HG03103 (cell line): Measurements from ENCODE around the gene XRCC5.

Experiments
- ATAC-seq: cut with Tn5 transposase; IDR thresholded peaks from one replicate; pipeline ENCODE4 v1.9.1; 2021; ENCODE audit warnings: low read depth; ENCODE audit not compliant: unreplicated experiment

The XRCC5 gene

DNA sequence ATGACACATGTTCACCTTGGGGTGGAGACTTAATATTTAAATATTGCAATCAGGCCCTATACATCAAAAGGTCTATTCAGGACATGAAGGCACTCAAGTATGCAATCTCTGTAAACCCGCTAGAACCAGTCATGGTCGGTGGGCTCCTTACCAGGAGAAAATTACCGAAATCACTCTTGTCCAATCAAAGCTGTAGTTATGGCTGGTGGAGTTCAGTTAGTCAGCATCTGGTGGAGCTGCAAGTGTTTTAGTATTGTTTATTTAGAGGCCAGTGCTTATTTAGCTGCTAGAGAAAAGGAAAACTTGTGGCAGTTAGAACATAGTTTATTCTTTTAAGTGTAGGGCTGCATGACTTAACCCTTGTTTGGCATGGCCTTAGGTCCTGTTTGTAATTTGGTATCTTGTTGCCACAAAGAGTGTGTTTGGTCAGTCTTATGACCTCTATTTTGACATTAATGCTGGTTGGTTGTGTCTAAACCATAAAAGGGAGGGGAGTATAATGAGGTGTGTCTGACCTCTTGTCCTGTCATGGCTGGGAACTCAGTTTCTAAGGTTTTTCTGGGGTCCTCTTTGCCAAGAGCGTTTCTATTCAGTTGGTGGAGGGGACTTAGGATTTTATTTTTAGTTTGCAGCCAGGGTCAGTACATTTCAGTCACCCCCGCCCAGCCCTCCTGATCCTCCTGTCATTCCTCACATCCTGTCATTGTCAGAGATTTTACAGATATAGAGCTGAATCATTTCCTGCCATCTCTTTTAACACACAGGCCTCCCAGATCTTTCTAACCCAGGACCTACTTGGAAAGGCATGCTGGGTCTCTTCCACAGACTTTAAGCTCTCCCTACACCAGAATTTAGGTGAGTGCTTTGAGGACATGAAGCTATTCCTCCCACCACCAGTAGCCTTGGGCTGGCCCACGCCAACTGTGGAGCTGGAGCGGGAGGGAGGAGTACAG is 108.1 kb downstream of the XRCC5 start:
- ATAC-seq = no peak

DNA sequence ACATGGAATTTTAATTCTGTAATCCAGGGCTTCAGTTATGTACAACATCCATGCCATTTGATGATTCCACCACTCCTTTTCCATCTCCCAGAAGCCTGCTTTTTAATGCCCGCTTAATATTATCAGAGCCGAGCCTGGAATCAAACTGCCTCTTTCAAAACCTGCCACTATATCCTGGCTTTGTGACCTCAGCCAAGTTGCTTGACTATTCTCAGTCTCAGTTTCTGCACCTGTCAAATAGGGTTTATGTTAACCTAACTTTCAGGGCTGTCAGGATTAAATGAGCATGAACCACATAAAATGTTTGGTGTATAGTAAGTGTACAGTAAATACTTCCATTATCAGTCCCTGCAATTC is 108.7 kb downstream of the XRCC5 start:
- no peak for ATAC-seq

DNA sequence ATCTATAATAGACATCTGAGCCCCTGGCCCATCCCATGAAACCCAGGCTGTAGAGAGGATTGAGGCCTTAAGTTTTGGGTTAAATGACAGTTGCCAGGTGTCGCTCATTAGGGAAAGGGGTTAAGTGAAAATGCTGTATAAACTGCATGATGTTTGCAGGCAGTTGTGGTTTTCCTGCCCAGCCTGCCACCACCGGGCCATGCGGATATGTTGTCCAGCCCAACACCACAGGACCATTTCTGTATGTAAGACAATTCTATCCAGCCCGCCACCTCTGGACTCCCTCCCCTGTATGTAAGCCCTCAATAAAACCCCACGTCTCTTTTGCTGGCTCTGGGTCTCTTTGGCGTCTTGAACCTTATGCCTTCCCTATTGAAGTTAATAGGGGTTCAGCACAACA is 110.7 kb downstream of the XRCC5 start:
- no peak for ATAC-seq

DNA sequence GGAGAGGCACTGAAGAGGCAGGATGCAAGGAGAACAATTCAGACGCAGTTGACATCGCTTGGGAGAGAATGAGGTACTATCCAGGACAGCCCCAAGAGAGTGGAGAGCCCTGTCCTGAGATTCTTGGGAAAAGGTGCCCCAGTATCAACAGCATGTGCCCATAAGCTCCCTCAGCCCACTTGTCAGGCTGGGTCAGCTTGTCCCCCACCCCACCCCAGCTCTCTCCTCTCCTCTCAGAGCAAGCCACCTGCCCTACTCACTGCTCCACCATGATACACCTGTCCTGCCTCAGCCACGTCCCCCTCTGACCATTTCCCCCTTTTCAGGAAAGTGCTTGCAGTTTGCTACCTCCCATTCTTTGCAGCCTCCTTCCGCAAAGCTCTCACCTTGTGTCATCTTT is 111.8 kb downstream of the XRCC5 start:
- no peak for ATAC-seq

DNA sequence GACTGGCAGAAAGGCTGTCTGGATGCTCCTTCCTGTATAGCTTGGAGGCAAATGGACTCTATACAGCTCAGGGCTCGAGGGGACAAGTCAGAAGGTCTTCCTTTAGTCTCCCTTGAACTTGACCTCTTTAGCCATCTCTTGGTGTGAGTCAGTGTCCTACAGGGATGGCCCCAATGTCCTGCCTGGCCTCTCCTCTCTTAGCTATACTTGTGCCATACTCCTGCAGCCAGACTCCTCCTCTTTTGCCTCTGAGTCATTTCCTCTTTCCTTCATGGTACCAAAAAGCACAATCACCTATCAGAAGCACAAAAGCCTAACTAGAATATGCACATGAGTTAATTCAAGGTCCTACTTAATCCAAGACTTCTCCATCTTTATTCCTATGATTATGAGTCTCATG is 112.7 kb downstream of the XRCC5 start:
- ATAC-seq = no peak

DNA sequence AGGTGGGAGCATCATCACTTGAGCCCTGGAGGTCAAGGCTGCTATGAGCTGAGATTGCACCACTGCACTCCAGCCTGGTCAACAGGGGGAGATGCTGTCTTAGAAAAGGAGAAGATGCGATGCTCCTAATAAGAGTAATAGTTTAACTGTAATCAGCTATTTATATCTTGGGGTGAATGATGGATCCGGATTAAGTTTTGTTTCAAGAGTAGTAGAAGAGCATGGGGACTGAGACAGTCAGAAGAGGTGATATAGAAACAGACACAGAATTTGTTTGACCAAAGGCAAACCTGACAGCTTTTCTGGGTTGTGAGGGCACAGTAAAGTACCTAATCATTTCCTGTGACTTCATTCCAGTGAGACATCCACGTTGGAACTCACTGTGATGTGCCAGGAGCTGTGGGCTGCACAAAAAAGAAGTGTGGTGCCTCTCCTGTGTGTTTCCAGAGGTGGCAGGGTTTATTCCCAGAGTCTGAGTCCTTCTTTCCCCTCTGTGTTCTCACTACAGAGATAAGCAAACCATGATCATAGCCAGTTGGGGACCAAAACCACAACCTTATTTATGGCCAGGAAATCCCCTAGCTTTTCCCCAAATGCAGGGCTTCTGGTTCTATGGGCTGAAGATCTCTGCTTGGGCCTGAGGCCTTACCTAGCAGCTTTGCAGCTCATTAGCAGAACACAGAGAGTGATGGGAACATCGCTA is 113.7 kb downstream of the XRCC5 start:
- peak; percentile 40 for ATAC-seq

DNA sequence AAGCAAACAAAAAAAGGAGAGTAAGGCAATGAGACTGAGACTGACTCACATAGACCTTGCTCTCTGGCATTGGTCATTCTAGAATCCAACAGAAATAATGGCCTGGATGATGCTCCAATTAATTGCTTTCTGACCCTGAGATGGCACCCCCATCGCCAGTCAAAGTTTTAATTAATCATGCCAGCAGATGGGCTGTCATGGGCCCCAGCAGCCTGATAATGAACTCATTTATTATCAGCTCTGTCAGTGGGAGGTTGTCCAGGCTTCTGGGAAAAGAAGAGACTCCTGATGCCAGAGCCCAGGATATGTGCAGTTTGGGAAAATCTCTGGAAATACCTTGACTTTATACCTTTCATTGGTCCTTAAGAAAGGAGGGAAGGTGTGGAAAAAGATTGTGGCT is 115.2 kb downstream of the XRCC5 start:
- ATAC-seq = no peak

DNA sequence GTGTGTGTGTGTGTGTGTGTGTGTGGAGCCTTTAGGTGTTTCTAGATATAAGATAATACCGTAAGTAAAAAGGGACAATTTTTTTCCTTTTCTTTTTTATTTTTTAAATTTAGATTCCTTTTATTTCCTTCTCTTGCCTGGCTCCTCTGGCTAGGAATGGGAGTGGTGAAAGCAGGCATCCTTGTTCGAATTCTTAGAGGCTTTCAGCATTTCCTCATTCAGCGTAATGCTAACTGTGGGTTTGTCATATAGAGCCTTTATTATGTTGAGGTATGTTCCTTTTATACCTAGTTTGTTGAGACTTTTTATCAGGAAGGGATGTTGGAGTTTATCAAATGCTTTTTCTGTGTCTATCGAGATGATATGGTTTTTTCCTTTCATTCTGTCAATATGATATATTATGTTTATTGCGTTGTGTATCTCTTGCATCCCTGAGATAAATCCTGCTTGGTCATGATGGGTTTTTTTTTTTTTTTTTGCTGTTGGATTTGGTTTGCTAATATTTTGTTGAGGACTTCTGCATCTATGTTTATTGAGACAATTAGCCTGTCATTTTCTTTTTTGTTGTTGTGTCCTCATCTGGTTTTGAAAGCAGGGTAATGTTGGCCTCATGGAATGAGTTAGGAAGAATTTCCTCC is 120.2 kb downstream of the XRCC5 start:
- no peak for ATAC-seq

DNA sequence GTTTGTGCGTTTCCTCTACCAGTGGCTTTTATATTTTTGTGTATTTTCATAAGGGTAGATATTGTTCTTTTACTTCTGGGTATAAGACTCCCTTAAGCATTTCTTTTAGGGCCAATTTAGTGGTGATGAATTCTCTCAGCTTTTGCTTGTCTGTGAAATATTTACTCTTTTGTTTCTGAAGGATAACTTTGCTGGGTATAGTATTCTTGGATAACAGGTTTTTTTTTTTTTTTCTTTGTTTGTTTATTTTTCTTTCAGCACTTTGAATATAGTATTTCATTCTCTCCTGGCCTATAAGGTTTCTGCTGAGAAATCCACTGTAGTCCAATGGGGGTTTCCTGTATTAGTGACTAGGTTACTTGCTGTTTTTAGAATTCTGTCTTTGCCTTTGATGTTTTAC is 122.7 kb downstream of the XRCC5 start:
- no peak for ATAC-seq

DNA sequence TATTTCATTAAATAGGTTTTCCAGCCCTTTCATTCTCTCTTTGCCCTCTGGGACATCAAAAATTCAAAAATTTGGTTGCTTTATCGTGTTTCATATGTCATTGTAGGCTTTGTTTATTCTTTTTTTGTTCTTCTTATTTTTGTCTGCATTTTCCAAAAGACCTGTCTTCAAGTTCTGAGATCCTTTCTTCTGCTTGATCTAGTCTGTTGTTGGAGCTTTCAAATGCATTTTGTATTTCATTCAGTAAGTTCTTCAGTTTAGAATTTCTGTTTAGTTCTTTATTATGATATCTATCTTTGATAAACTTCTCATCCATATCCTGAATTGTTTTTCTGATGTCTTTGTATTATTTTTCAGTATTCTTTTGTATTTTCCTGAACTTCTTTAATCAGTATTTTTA is 123.6 kb downstream of the XRCC5 start:
- no peak for ATAC-seq

DNA sequence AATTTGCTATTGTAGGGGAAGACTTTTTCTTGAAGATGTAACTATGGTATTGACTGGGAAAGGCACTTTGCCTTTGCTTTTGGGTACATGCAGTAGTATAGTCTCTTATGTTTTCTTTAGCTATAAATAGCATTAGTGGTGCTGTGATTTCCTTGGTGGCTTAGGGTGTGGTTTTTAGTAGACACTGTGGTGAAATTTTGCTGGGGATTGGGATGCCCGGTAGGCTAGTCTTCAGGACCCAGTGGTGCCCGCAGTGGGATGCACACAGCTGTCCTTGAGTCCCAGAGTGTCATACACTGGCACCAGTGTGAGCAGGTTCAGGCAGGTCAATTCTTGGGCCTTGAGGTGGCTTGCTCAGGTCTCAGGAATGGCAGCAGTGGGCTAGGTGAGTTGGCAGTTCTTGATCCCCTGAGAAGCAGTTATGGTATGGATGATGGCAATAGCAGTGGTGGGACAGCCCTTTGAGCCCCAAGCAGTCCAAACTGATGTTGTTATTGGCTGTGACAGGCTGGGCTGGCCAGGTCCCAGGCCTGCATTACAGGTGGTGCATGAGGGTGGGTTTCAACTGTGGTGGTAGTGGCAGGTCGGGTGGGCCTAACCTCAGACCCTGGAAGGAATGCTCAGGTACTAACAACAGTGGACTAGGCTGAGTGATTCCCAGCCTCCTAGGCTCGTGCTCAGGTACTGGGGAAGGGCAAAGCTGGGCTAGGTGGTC is 124.3 kb downstream of the XRCC5 start:
- no peak for ATAC-seq

DNA sequence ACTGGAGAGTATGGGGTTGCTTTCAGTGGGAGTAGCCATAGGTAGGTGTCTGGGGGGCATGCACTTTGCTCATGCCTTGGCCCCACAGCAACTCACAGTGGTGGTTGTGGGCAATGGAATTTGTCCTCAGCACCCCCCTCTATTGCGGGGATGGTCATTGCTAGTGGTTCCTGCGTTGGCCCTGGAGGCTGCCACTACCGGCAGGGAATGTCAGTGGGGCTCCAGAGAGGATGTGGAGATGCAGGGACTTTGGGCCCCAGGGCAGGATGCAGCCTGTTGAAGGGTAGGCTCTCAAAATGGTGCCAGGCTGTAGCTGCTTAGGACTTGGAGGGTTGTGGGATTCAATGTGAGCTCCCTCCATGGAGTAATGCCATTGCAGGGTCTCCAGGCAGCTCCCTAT is 125.0 kb downstream of the XRCC5 start:
- ATAC-seq = no peak

DNA sequence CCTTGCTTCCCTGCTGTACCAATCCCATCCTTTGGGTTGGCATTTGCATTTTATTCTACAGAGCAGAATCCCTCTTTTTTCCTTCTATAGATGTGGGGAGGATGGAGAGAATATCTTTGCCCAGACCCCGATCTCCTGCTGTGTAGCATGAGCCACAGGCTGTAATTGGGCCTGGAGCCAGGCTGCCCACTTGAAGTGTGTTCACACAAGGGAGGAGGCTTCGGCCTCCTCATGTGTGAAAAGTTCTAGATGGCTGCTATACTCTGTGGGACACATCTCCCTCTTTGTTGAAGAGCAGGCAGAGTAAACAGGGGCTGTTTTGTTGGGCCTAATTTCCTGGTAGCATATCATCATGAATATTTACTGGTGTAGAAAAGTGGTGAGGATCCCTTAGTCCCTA is 126.3 kb downstream of the XRCC5 start:
- ATAC-seq = no peak

DNA sequence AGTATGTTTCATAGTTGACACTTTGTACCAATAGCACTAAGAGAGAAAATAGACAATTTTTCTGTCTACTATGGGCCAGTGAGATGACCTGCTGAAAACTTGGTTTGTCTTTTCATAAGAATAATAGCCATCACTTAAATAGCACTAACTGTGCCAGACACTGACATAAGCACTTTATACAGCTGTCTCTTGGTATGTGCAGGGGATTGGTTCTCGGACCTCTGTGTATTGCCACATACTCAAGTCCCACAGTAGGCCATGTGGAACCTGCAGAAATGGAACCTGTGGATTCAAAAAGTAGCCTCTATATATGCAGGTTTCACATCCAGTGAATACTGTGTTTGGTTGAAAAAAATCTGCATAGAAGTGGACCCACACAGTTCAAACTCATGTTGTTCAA is 126.7 kb downstream of the XRCC5 start:
- ATAC-seq = no peak

DNA sequence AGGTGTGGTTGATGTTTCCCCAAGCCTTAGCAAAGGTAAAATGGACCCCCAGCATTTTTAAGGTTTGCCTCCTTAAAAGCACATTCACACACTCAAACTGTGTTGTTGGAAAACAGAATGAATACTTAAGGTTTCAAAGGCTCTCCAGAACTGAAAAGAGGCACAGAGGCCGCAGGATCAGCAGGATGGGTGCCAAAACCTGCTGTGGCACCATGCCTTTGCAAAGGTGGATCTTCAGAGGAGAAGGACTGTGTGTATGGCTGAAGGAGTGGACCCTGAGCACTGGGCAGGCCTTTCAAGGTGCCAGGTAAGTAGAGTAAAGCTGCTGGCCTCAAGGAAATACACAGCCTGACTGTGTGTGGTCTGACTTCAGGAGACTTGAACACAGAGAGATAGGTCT is 127.3 kb downstream of the XRCC5 start:
- no peak for ATAC-seq

DNA sequence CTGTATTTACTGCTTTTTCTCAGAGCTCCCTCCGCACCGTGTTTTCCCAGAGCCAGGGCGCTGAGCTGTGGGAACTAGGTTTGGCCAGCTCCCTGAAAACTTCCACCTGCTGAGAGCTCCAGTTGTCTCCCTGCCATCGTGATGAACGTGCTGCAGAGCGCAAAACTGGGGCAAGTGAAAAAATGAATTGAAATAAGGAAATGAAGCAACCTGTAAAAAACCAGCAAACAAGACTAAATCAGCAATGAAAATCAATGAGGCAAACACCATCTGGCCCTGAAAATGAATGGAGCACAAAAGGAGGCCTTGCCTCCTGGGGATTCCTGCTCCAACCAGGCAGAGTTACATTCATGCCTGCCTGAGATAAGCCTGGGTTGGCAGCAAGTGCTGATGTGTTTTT is 133.2 kb downstream of the XRCC5 start:
- no peak for ATAC-seq

DNA sequence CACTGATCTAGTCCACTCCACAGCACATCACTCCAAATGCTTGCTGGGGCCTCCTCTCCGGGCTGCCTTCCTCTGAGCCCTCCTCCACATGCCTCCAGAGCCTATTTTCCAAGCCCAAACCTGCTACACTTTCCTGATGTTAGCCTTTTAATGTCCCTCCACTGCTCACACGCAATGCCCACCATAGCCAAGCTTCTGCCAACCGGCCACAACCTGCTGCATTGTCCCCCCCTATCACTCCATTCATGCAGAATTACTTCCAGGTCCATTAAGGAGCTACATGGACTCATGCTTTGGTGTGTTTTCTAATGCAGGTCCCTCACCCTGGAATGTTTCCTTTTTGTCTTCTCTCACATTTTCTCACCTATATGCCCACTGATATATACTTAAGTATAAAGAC is 133.9 kb downstream of the XRCC5 start:
- ATAC-seq = no peak

DNA sequence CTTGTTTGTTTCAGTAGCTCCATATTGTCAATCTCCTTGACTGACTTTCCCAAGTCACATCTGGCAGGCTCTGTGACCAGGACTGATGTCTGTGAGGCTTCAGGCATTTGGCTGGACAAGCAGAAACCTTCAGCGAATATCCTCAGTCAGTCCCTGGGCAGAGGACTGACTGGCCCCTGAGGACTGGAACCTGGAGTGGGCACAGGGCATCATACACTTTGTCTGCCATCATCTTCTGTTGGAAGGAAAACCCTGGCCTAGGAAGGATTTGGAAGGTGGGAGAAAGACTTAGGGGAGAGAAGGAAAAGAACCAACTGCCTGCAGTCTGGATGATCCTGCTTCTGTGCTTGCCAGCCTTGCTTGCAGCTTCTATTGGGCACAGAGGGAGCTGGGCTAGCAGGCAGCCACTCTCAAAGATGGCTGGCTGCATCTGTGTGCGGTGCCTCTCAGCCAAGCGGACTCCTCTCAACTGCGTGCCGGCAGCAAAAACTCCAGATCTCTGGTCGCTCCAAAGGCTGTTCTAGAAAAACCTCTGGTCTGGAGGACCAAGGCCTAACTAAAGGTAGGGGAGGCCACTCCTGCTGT is 136.3 kb downstream of the XRCC5 start:
- ATAC-seq = no peak

DNA sequence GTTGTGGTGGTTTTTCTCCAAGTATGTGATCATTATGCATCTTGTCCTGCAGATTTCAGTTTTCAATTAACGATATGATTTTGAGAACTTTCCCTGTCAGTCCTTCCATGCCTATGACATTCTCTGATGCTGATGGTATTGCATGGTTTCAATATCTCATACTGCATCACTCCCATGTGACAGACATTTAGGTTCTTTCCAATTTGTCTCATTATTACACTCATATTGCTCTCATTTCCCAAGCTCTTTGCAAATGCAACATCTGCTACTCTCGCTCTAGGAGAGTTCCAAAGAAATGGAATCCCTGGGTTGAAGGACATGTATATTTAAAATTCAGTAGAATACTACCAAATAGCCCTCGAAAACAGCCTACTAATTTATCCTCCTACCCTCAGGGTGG is 137.6 kb downstream of the XRCC5 start:
- no peak for ATAC-seq
